Smooth muscle cell (in vitro differentiated cells): ENCODE measurements around the gene CD7. TPM values are rescaled to one million over a fixed set of nuclear protein-coding genes. Genes with fewer than 3 reads are reported as not detected.

Source experiments
- DNase-seq: peaks from one replicate; lab custom pipeline; 2025; ENCODE audit not compliant: unreplicated experiment; lab: John Stamatoyannopoulos, UW
- H2AFZ ChIP-seq: fragments of 200-600 bp; sonication (generic); 2 replicates; pipeline ENCODE4 v1.6.0; 2016; ENCODE audit warnings: antibody characterized with exemption, low read depth, mild to moderate bottlenecking
- H3F3A ChIP-seq: fragments of 200-600 bp; sonication (generic); 2 replicates; pipeline ENCODE4 v1.6.0; 2017; ENCODE audit warnings: antibody characterized with exemption, low read depth
- H3K27ac ChIP-seq: fragments of 200-600 bp; sonication (generic); 2 replicates; pipeline ENCODE4 v1.5.1; 2016; ENCODE audit warnings: low read depth, mild to moderate bottlenecking
- H3K27me3 ChIP-seq: fragments of 200-600 bp; sonication (generic); 2 replicates; pipeline ENCODE4 v1.6.1; 2016; ENCODE audit warnings: low read depth, mild to moderate bottlenecking
- H3K36me3 ChIP-seq: fragments of 200-600 bp; sonication (generic); 2 replicates; pipeline ENCODE4 v1.5.1; 2016; ENCODE audit warnings: low read depth
- H3K4me1 ChIP-seq: fragments of 200-600 bp; sonication (generic); 2 replicates; pipeline ENCODE4 v1.5.1; 2016; ENCODE audit warnings: low read depth
- H3K4me2 ChIP-seq: fragments of 200-600 bp; sonication (generic); 2 replicates; pipeline ENCODE4 v1.6.0; 2016; ENCODE audit warnings: mild to moderate bottlenecking
- H3K4me3 ChIP-seq: fragments of 200-600 bp; sonication (generic); 2 replicates; pipeline ENCODE4 v1.5.1; 2016; ENCODE audit warnings: mild to moderate bottlenecking
- H3K79me2 ChIP-seq: fragments of 200-600 bp; sonication (generic); 2 replicates; pipeline ENCODE4 v1.6.0; 2016; ENCODE audit warnings: low read depth, mild to moderate bottlenecking
- H3K9ac ChIP-seq: fragments of 200-600 bp; sonication (generic); 2 replicates; pipeline ENCODE4 v1.6.0; 2016; ENCODE audit warnings: low read depth
- H3K9me3 ChIP-seq: fragments of 200-600 bp; sonication (generic); replicated peaks from 2 replicates; pipeline ENCODE4 v1.5.1; 2016; ENCODE audit warnings: low read depth
- H4K20me1 ChIP-seq: fragments of 200-600 bp; sonication (generic); 2 replicates; pipeline ENCODE4 v1.6.0; 2016; ENCODE audit warnings: low read depth
- WGBS: methylation state at CpG from one replicate; pipeline ENCODE4 v1.1.7; 2016; ENCODE audit warnings: low lambda C conversion rate; 5-methylcytosine and 5-hydroxymethylcytosine counted together
- polyA plus RNA-seq: library from polyadenylated mRNA; unstranded; fragments of >200 nt; fragmentation: Nextera tagmentation; extraction: Ambion mirVana; gene quantifications from 2 replicates; pipeline ENCODE4 v1.2.1, GENCODE V29; 2016
- total RNA-seq: library from RNA; depleted of rRNA; stranded (reverse); fragments of >200 nt; gene quantifications from 2 replicates; pipeline ENCODE4 v1.2.3, GENCODE V29; 2014
- TF ChIP-seq, protein P1 (sequence below): fragments of 200-600 bp; sonication (generic); IDR thresholded peaks from 2 replicates; pipeline ENCODE4 v1.5.1; 2017; ENCODE audit warnings: borderline replicate concordance, mild to moderate bottlenecking, antibody characterized with exemption; ENCODE audit not compliant: insufficient read depth, poor library complexity, severe bottlenecking

Gene CD7
- total and polyA plus RNA-seq, 2 experiments from 2014 or later = 0.79 TPM; not detected in 1

DNA sequence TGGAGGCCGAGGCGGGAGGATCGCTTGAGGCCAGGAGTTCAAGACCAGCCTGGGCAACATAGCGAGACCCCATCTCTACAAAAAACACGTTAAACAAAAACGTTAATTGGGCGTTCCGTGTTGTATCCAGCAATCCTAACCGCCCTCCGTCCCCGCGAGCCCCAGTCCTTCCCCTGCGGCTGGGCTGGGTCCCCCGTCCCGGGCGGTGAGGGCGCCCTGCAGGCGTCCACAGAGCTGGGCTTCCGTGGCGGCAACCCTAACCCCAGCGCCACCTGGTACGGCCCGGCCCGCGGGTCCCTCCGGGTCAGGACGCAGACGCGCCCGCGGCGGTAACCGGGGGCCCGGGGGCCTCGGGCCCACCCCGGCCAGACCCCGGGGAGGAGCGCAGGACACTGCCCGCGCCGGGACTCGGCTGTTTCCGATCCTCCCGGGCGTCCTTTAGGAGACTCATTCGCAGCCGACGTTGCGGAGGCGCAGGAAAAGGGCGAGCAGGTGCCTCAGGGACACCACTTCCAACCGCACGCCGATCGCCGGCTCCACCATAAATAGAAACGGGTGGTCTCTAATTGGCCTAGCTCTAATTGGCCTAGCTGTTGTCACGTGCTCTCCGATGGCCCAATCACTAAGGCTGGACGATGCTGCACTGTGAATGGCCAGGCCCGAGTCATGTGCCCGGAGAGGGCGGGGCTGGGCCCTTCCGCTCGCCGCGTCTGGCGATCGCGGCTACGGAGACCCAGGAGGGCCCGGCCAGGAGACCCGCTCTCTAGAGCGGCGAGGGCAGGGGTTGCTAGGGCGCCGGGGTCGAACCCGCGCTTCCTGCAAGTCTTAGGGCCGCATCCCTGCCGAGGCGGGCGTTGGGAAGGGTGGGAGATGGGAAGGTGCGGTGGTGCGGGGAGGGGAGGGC, 24.9 kb downstream of the CD7 start:
- Histone ChIP-seq H2AFZ (peak overlapping the region; percentile 81), H3K9me3 (no peaks in the 10 kb centered on the region), H3K79me2 (no peaks in the 10 kb centered on the region), H3K27ac (peak overlapping the region; percentile 74), H3K4me1 (no peaks in the 10 kb centered on the region), H3K36me3 (no peaks in the 10 kb centered on the region), H3F3A (peaks cover 3% of the 10 kb centered on the region), H4K20me1 (no peaks in the 10 kb centered on the region), H3K27me3 (no peaks in the 10 kb centered on the region), H3K4me2 (peak overlapping the region; percentile 94), H3K4me3 (peak overlapping the region; percentile 74), H3K9ac (peak overlapping the region; percentile 80)
- DNase-seq = peak; percentile 63
- 6% methylated on average over 73 of the region's 86 CpGs for WGBS
- TF ChIP-seq, protein P1, sequence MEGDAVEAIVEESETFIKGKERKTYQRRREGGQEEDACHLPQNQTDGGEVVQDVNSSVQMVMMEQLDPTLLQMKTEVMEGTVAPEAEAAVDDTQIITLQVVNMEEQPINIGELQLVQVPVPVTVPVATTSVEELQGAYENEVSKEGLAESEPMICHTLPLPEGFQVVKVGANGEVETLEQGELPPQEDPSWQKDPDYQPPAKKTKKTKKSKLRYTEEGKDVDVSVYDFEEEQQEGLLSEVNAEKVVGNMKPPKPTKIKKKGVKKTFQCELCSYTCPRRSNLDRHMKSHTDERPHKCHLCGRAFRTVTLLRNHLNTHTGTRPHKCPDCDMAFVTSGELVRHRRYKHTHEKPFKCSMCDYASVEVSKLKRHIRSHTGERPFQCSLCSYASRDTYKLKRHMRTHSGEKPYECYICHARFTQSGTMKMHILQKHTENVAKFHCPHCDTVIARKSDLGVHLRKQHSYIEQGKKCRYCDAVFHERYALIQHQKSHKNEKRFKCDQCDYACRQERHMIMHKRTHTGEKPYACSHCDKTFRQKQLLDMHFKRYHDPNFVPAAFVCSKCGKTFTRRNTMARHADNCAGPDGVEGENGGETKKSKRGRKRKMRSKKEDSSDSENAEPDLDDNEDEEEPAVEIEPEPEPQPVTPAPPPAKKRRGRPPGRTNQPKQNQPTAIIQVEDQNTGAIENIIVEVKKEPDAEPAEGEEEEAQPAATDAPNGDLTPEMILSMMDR = no peak

DNA sequence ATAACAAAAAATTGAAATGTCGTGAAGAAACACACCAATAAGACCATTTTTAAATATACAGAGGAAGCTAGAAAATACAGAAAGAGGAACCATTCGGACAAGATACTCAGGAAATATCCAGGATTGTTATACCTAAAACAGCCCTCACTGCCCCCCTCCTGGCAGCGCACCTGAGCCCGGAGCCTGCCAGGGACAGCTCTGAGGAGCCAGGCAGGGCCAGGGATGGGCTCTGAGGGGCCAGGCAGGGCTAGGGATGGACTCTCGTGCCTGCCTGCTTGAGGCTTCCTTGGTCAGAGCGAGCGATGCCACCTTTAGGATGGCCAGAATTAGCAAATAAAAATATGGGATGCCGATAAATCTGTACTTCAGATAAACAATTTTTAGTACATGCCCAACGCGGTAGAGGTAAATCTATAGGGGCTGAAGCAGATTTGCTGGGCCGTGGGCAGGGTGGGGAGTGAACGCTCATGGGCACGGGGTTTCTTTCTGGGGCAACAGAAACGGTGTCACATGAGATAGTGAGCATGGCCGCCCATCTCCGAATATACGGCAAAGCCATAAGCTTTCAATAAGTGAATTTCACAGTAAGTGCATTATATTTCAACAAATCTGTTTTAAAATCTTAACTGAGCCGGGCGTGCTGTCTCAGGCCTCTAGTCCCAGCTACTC, 25.7 kb downstream of the CD7 start:
- TF ChIP-seq, protein P1 = no peak

DNA sequence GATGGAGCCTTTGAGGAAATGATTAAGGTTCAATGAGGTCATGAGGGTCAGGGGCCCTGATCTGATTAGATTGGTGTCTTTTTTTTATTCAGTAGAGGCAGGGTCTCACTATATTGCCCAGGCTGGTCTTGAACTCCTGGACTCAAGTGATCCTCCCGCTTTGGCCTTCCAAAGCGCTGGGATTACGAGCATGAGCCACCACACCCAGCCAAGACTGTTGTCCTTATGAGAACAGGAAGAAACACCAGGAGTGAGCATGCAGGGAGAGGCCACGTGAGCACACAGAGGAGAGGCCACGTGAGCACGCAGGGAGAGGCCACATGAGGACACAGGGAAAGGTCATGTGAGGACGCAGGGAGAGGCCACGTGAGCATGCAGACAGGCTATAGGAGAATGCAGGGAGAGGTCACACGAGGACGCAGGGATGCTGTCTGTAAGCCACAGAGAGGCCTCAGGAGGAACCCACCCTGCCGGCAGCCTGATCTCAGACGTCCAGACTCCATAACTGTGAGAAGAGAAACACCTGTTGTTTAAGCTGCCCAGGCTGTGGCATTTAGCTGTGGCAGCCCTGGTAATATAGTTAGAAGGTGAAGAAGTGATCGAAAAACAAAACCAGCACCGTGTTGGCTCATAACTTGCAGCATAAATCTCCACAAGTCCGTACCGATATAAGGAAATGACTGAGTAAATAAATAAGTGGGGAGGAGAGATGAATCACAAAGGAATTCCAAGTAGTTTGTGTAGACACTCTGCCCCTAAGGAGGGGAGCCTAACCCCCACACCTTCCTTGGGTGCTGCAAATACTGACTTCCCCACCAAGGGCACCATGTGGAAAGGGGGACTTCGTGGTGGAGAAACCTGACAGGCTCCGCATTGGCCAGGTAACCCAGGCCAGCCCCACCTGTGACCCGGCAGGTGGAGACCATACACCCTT, 29.3 kb downstream of the CD7 start:
- TF ChIP-seq, protein P1 = no peak
- no peaks in the 10 kb centered on the region for H4K20me1 ChIP-seq
- no peak overlapping the region for H3K4me2 ChIP-seq
- no peaks in the 10 kb centered on the region for H3K36me3 ChIP-seq
- WGBS = 87% methylated on average over 19 of the region's 19 CpGs
- no peaks in the 10 kb centered on the region for H3K27me3 ChIP-seq
- no peaks in the 10 kb centered on the region for H3F3A ChIP-seq
- no peak overlapping the region for H3K9ac ChIP-seq
- H2AFZ ChIP-seq = no peak overlapping the region
- no peaks in the 10 kb centered on the region for H3K9me3 ChIP-seq
- H3K27ac ChIP-seq = no peak overlapping the region
- H3K4me1 ChIP-seq = no peaks in the 10 kb centered on the region
- no peak overlapping the region for H3K4me3 ChIP-seq
- H3K79me2 ChIP-seq = no peaks in the 10 kb centered on the region
- DNase-seq = no peak

More for the DNA sequence above, 25.7 kb downstream of the CD7 start:
- WGBS = 94% methylated on average over 19 of the region's 19 CpGs
- Histone ChIP-seq H3K27ac (no peak overlapping the region), H3F3A (peaks cover 3% of the 10 kb centered on the region), H3K4me1 (no peaks in the 10 kb centered on the region), H4K20me1 (no peaks in the 10 kb centered on the region), H3K27me3 (no peaks in the 10 kb centered on the region), H2AFZ (peak overlapping the region; percentile 81), H3K9ac (peak overlapping the region; percentile 44), H3K9me3 (no peaks in the 10 kb centered on the region), H3K79me2 (no peaks in the 10 kb centered on the region), H3K4me3 (peak overlapping the region; percentile 74), H3K4me2 (peak overlapping the region; percentile 94), H3K36me3 (no peaks in the 10 kb centered on the region)
- no peak for DNase-seq
